H9 (cell line): ENCODE measurements around the gene GAPDH. TPM values are rescaled to one million over a fixed set of nuclear protein-coding genes. Genes with fewer than 3 reads are reported as not detected.

ENCODE experiments used
- DNase-seq: peaks from one replicate; pipeline ENCODE4 v3.0.0-alpha.2; 2017
- H2AFZ ChIP-seq: one replicate; pipeline ENCODE4 v1.6.1; 2013; ENCODE audit warnings: mild to moderate bottlenecking, low read length, control low read depth, moderate library complexity
- H2AK5ac ChIP-seq: 2 replicates; pipeline ENCODE4 v1.6.1; 2013; ENCODE audit warnings: low read length, control low read depth, mixed read lengths; ENCODE audit not compliant: insufficient read length
- H2BK120ac ChIP-seq: one replicate; pipeline ENCODE4 v1.6.1; 2013; ENCODE audit warnings: low read depth, mild to moderate bottlenecking, low read length, control low read depth, inconsistent platforms; ENCODE audit not compliant: poor library complexity, severe bottlenecking
- H2BK12ac ChIP-seq: 2 replicates; pipeline ENCODE4 v1.6.1; 2013; ENCODE audit warnings: low read length, control low read depth, mixed read lengths, low read depth; ENCODE audit not compliant: insufficient read length
- H2BK15ac ChIP-seq: 2 replicates; pipeline ENCODE4 v1.6.1; 2013; ENCODE audit warnings: low read depth, low read length, control low read depth
- H2BK20ac ChIP-seq: one replicate; pipeline ENCODE4 v1.6.1; 2013; ENCODE audit warnings: low read depth, mild to moderate bottlenecking, low read length, control low read depth, inconsistent platforms; ENCODE audit not compliant: poor library complexity, severe bottlenecking
- H2BK5ac ChIP-seq: 2 replicates; pipeline ENCODE4 v1.6.1; 2013; ENCODE audit warnings: low read length, control low read depth, mixed read lengths; ENCODE audit not compliant: insufficient read length
- H3K14ac ChIP-seq: 2 replicates; pipeline ENCODE4 v1.6.1; 2013; ENCODE audit warnings: low read length, control low read depth; ENCODE audit not compliant: insufficient read depth
- H3K18ac ChIP-seq: 2 replicates; pipeline ENCODE4 v1.6.1; 2013; ENCODE audit warnings: low read depth, mild to moderate bottlenecking, mixed read lengths, low read length, control low read depth; ENCODE audit not compliant: insufficient read length
- H3K23ac ChIP-seq: 2 replicates; pipeline ENCODE4 v1.6.1; 2013; ENCODE audit warnings: low read length, control low read depth, mixed read lengths, low read depth; ENCODE audit not compliant: insufficient read length
- H3K23me2 ChIP-seq: 2 replicates; pipeline ENCODE4 v1.6.1; 2013; ENCODE audit warnings: low read depth, mild to moderate bottlenecking, mixed read lengths, low read length, control low read depth; ENCODE audit not compliant: insufficient read length, poor library complexity, severe bottlenecking
- H3K27ac ChIP-seq: 2 replicates; pipeline ENCODE4 v1.5.1; 2013; ENCODE audit warnings: low read length, control low read depth, mixed read lengths, low read depth; ENCODE audit not compliant: insufficient read length
- H3K27me3 ChIP-seq: 2 replicates; pipeline ENCODE4 v1.6.1; 2013; ENCODE audit warnings: low read length, control low read depth, inconsistent platforms; ENCODE audit not compliant: insufficient read depth
- H3K4ac ChIP-seq: 2 replicates; pipeline ENCODE4 v1.6.1; 2013; ENCODE audit warnings: low read depth, mild to moderate bottlenecking, control low read depth, inconsistent platforms, low read length, moderate library complexity
- H3K4me1 ChIP-seq: 2 replicates; pipeline ENCODE4 v1.6.1; 2013; ENCODE audit warnings: low read length, control low read depth, inconsistent platforms; ENCODE audit not compliant: insufficient read depth
- H3K4me2 ChIP-seq: 2 replicates; pipeline ENCODE4 v1.6.1; 2013; ENCODE audit warnings: low read length, control low read depth, mixed read lengths; ENCODE audit not compliant: insufficient read length, insufficient read depth
- H3K56ac ChIP-seq: 2 replicates; pipeline ENCODE4 v1.6.1; 2013; ENCODE audit warnings: low read depth, mild to moderate bottlenecking, mixed read lengths, low read length, control low read depth; ENCODE audit not compliant: insufficient read length
- H3K79me1 ChIP-seq: 2 replicates; pipeline ENCODE4 v1.6.1; 2013; ENCODE audit warnings: low read depth, mild to moderate bottlenecking, moderate library complexity, low read length, control low read depth, inconsistent platforms; ENCODE audit not compliant: insufficient read depth, poor library complexity, severe bottlenecking
- H3K79me2 ChIP-seq: 2 replicates; pipeline ENCODE4 v1.6.1; 2013; ENCODE audit warnings: low read length, control low read depth, inconsistent platforms; ENCODE audit not compliant: insufficient read depth
- H3K9ac ChIP-seq: 2 replicates; pipeline ENCODE4 v1.6.1; 2013; ENCODE audit warnings: low read length, control low read depth, mixed read lengths; ENCODE audit not compliant: insufficient read length; ENCODE audit errors: extremely low read depth
- H3K9me3 ChIP-seq: one replicate; pipeline ENCODE4 v1.6.1; 2013; ENCODE audit warnings: low read depth, low read length, inconsistent platforms; ENCODE audit not compliant: control insufficient read depth
- H3T11ph ChIP-seq: one replicate; pipeline ENCODE4 v1.6.1; 2013; ENCODE audit warnings: mild to moderate bottlenecking, low read length, control low read depth, inconsistent platforms
- H4K20me1 ChIP-seq: one replicate; pipeline ENCODE4 v1.6.1; 2013; ENCODE audit not compliant: control insufficient read depth, insufficient read length, insufficient read depth
- H4K5ac ChIP-seq: 2 replicates; pipeline ENCODE4 v1.6.1; 2013; ENCODE audit warnings: low read depth, mild to moderate bottlenecking, mixed read lengths, low read length, control low read depth; ENCODE audit not compliant: insufficient read length
- H4K8ac ChIP-seq: replicated peaks from 2 replicates; pipeline ENCODE4 v1.6.1; 2013; ENCODE audit warnings: low read length, control low read depth, mixed read lengths, low read depth; ENCODE audit not compliant: insufficient read length
- H4K91ac ChIP-seq: 2 replicates; pipeline ENCODE4 v1.6.1; 2013; ENCODE audit warnings: low read depth, mild to moderate bottlenecking, moderate library complexity, mixed read lengths, low read length, control low read depth; ENCODE audit not compliant: insufficient read length
- H3K27ac Mint-ChIP-seq, 3 experiments: 2 replicates in 2 of 3; 3 replicates in 1 of 3; pipeline ENCODE4 v1.8.0; 2020 to 2021; ENCODE audit warnings: mixed read lengths in 3 of 3, mild to moderate bottlenecking in 1 of 3, moderate library complexity in 1 of 3
- H3K27me3 Mint-ChIP-seq: 2 replicates; pipeline ENCODE4 v1.8.0; 2021; ENCODE audit warnings: low read depth, mild to moderate bottlenecking, moderate library complexity, mixed read lengths
- H3K36me3 Mint-ChIP-seq, 3 experiments: 2 replicates in 2 of 3; 3 replicates in 1 of 3; pipeline ENCODE4 v1.8.0; 2020 to 2021; ENCODE audit warnings: low read depth in 3 of 3, mixed read lengths in 3 of 3; ENCODE audit not compliant: insufficient read depth in 1 of 3
- H3K4me1 Mint-ChIP-seq, 2 experiments: 2 replicates each; pipeline ENCODE4 v1.8.0; 2020; ENCODE audit warnings: mixed read lengths in 2 of 2
- H3K4me3 Mint-ChIP-seq, 2 experiments: 2 replicates in 1 of 2; 3 replicates in 1 of 2; pipeline ENCODE4 v1.8.0; 2020 to 2021; ENCODE audit warnings: mild to moderate bottlenecking in 2 of 2, mixed read lengths in 2 of 2, moderate library complexity in 1 of 2
- H3K9me3 Mint-ChIP-seq, 2 experiments: 2 replicates in 1 of 2; 3 replicates in 1 of 2; pipeline ENCODE4 v1.8.0; 2020; ENCODE audit warnings: mild to moderate bottlenecking in 2 of 2, mixed read lengths in 2 of 2, moderate library complexity in 1 of 2
- CTCF ChIP-seq: fragments of 200-600 bp; sonication (generic); conservative IDR thresholded peaks from 3 replicates; pipeline ENCODE4 v1.8.0; 2021; ENCODE audit warnings: antibody characterized with exemption, mild to moderate bottlenecking
- WGBS: extraction: QIAGEN DNeasy Blood & Tissue Kit; methylation state at CpG from one replicate; pipeline ENCODE4 v1.1.7; 2013; ENCODE audit warnings: missing lambda C conversion rate, low lambda C conversion rate, mixed read lengths; ENCODE audit not compliant: insufficient read length; ENCODE audit errors: extremely low coverage; 5-methylcytosine and 5-hydroxymethylcytosine counted together
- total RNA-seq: library from RNA; stranded (reverse); gene quantifications from 2 replicates; pipeline ENCODE4 v1.2.1, GENCODE V29; 2021

The GAPDH gene
- total RNA-seq, 1 experiment from 2014 or later = 4,581 TPM

- H3K27me3 Mint-ChIP-seq = no peaks in the 10 kb centered on the region; the same call in 1 of the 2 replicates
- no peak overlapping the region for H3K4me3 Mint-ChIP-seq
- no peak overlapping the region for H3K56ac ChIP-seq
- no peak overlapping the region for H4K8ac ChIP-seq
- H3K14ac ChIP-seq = no peak overlapping the region
- no peak overlapping the region for H2AFZ ChIP-seq
- H3T11ph ChIP-seq = no peak overlapping the region
- H4K20me1 ChIP-seq = no peaks in the 10 kb centered on the region
- H2BK5ac ChIP-seq = no peak overlapping the region
- no peaks in the 10 kb centered on the region for H3K79me1 ChIP-seq
- WGBS = no CpG with 5 or more reads among the region's 4 CpGs
- H4K5ac ChIP-seq = no peak overlapping the region
- no peak overlapping the region for H3K18ac ChIP-seq
- H3K4ac ChIP-seq = no peak overlapping the region
- no peak overlapping the region for H2BK12ac ChIP-seq
- no peak overlapping the region for H3K23ac ChIP-seq
- H2BK15ac ChIP-seq = no peak overlapping the region
- H3K9me3 ChIP-seq = no peaks in the 10 kb centered on the region
- H3K27ac ChIP-seq = no peak overlapping the region
- no peak overlapping the region for H3K4me2 ChIP-seq
- no peaks in the 10 kb centered on the region for H3K4me1 ChIP-seq
- H2BK120ac ChIP-seq = no peak overlapping the region
- H3K27ac Mint-ChIP-seq = no peak overlapping the region
- no peak overlapping the region for H4K91ac ChIP-seq
- no peak overlapping the region for H2BK20ac ChIP-seq
- no peaks in the 10 kb centered on the region for H3K27me3 ChIP-seq
- H3K79me2 ChIP-seq = no peaks in the 10 kb centered on the region
- no peak for TF ChIP-seq CTCF
- no peak overlapping the region for H2AK5ac ChIP-seq
- H3K36me3 Mint-ChIP-seq = peaks cover 60 to 94% (median 92%) of the 10 kb centered on the region in 3 experiments
- H3K4me1 Mint-ChIP-seq = peaks cover 14 to 24% of the 10 kb centered on the region in 2 experiments
- no peaks in the 10 kb centered on the region for H3K9me3 Mint-ChIP-seq
- H3K9ac ChIP-seq = no peak overlapping the region
- no peak for DNase-seq
- no peaks in the 10 kb centered on the region for H3K23me2 ChIP-seq
Measured at GRCh38 chr12:6527711-6528110, 6.6 kb upstream of the GAPDH start.
